ENCODE measurements around the gene AK1. TPM values are rescaled to one million over a fixed set of nuclear protein-coding genes. Genes with fewer than 3 reads are reported as not detected.

AK1 gene
- total and polyA plus RNA-seq, 2 of the 13 experiments (the other 11 are each of a cell fraction or from before 2014, with no cell fraction given) = 19.1 to 32.8 TPM

GRCh38 chr9:127886401-127886972 lies 9.0 kb upstream of the AK1 start:
- no peak for FAIRE-seq
- Histone ChIP-seq H2AFZ (ENCODE audit: low read length) (no peak overlapping the region), H3K4me1 (ENCODE audit: insufficient read depth, low read length) (peaks cover 4% of the 10 kb centered on the region; the same call in 1 of the 2 replicates), H4K20me1 (ENCODE audit: insufficient read depth, low read length) (no peaks in the 10 kb centered on the region), H3K9ac (ENCODE audit: insufficient read depth, low read depth, low read length) (no peak overlapping the region), H3K27ac (ENCODE audit: extremely low read length, insufficient read depth, low read length) (no peak overlapping the region), H3K9me3 (ENCODE audit: low read length) (no peaks in the 10 kb centered on the region), H3K4me2 (ENCODE audit: low read depth, low read length) (no peak overlapping the region), H3K79me2 (ENCODE audit: insufficient read depth, low read length) (no peaks in the 10 kb centered on the region), H3K4me3 (replicated peaks in 1 of 3; ENCODE audit: insufficient read depth in 1 of 3, low read depth in 2 of 3, low read length in 3 of 3) (no peak overlapping the region), H3K27me3 (ENCODE audit: control insufficient read depth in 1 of 2, insufficient read depth in 2 of 2, low read length in 2 of 2) (no peaks in the 10 kb centered on the region), H3K36me3 (replicated peaks in 1 of 2; ENCODE audit: control insufficient read depth in 1 of 2, insufficient read depth in 2 of 2, low read length in 2 of 2) (peaks cover 12 to 33% of the 10 kb centered on the region in 2 experiments; a peak in 4 of 5 replicates)
- ATAC-seq = peak; percentile 20
- intact Hi-C loops (cut with micrococcal nuclease; ENCODE audit: unreplicated experiment) = no loop called here
- DNase-seq (ENCODE audit: low spot score) = no peak
- 96% methylated on average over 12 of the region's 18 CpGs for WGBS (ENCODE audit: low lambda C conversion rate)
- BruUV-seq (replicated peaks) = no TSS peak
- ChIA-PET CTCF (ENCODE audit: low intra/inter-chr PET ratio, low total read pairs) (no interaction called here), POLR2A (interaction anchor here (2.7 kb wide), 1 partner anchor 11 kb away, joined by 12 read pairs; no protein-coding TSS in a partner anchor)
- in situ Hi-C loops (cut with HindIII; ENCODE audit: extremely low pct_ligation_motif_present, low pct_unique_long_range_greater_than_20kb) = no loop called here
- TF ChIP-seq ZNF776 (CRISPR knock-in tag; IDR thresholded peaks at IDR 0.05) (no peak), USF2 (IDR thresholded peaks at IDR 0.05; ENCODE audit: low read depth, low read length) (no peak), USF2 (CRISPR knock-in tag; IDR thresholded peaks at IDR 0.05; ENCODE audit: borderline replicate concordance) (no peak), NFYB (CRISPR knock-in tag; IDR thresholded peaks at IDR 0.05) (peak; percentile 86), HDAC1 (CRISPR knock-in tag; IDR thresholded peaks at IDR 0.05) (no peak), SP140L (CRISPR knock-in tag; IDR thresholded peaks at IDR 0.05; ENCODE audit: borderline replicate concordance) (no peak), CENPT (CRISPR knock-in tag; IDR thresholded peaks at IDR 0.05; ENCODE audit: low read depth) (no peak), NFYC (CRISPR knock-in tag; IDR thresholded peaks at IDR 0.05) (peak; percentile 83), NCOR1 (IDR thresholded peaks at IDR 0.05; ENCODE audit: borderline replicate concordance, low read length) (no peak), ZSCAN30 (CRISPR knock-in tag; IDR thresholded peaks at IDR 0.05) (no peak), ZNF816 (CRISPR knock-in tag; IDR thresholded peaks at IDR 0.05; ENCODE audit: borderline replicate concordance) (no peak), GZF1 (CRISPR knock-in tag; IDR thresholded peaks at IDR 0.05) (no peak), ZNF446 (CRISPR knock-in tag; IDR thresholded peaks at IDR 0.05) (no peak), KDM1A (CRISPR knock-in tag; IDR thresholded peaks at IDR 0.05) (no peak), HDAC2 (CRISPR knock-in tag; IDR thresholded peaks at IDR 0.05) (no peak), ZNF629 (CRISPR knock-in tag; conservative IDR thresholded peaks at IDR 0.05) (peak; percentile 89), HMG20A (CRISPR knock-in tag; IDR thresholded peaks at IDR 0.05; ENCODE audit: borderline replicate concordance) (no peak), CHD4 (IDR thresholded peaks at IDR 0.05; ENCODE audit: borderline replicate concordance, low read length) (peak; percentile 35; the same call in 1 of the 2 replicates), SMYD3 (CRISPR knock-in tag; IDR thresholded peaks at IDR 0.05) (no peak), IKZF5 (CRISPR knock-in tag; IDR thresholded peaks at IDR 0.05) (no peak)
- TF ChIP-seq, protein P1, sequence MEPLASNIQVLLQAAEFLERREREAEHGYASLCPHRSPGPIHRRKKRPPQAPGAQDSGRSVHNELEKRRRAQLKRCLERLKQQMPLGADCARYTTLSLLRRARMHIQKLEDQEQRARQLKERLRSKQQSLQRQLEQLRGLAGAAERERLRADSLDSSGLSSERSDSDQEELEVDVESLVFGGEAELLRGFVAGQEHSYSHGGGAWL (CRISPR knock-in tag; IDR thresholded peaks at IDR 0.05) = no peak
- TF ChIP-seq, protein P2, sequence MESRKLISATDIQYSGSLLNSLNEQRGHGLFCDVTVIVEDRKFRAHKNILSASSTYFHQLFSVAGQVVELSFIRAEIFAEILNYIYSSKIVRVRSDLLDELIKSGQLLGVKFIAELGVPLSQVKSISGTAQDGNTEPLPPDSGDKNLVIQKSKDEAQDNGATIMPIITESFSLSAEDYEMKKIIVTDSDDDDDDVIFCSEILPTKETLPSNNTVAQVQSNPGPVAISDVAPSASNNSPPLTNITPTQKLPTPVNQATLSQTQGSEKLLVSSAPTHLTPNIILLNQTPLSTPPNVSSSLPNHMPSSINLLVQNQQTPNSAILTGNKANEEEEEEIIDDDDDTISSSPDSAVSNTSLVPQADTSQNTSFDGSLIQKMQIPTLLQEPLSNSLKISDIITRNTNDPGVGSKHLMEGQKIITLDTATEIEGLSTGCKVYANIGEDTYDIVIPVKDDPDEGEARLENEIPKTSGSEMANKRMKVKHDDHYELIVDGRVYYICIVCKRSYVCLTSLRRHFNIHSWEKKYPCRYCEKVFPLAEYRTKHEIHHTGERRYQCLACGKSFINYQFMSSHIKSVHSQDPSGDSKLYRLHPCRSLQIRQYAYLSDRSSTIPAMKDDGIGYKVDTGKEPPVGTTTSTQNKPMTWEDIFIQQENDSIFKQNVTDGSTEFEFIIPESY (CRISPR knock-in tag; IDR thresholded peaks at IDR 0.05) = peak; percentile 53; the same call in 1 of the 2 replicates

Measured in HepG2 (cell line).